ENCODE data around the gene HS3ST5. TPM values are rescaled to one million over a fixed set of nuclear protein-coding genes. Genes with fewer than 3 reads are reported as not detected.
A peak's percentile ranks its signal among the peaks of the same experiment; 100 is the strongest.
"Not testable (repeated sequence)": the region's sequence is repeated elsewhere in the genome, so short reads cannot be mapped to it uniquely, and the experiment has no call there.

Gene HS3ST5
- total RNA-seq, 1 donor from 2014 or later: 7.0 TPM

DNA sequence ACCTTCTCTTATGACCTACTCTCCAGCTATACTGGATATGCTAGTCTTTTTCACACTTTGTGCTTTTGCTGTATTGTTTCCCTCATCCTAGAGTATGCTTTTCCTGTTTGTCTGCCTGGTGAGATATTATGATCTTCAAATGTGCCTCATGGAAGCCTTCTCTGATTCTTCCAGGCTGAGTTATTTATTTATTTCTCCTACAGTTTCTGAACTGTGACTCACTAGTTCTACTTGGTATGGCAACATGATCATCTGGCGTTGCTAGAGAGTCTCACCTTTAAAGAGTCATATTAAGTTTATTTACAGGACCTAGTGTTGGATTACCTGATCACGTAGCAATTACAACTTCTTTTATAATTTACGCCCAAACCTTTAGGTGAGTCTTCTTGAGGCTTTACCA lies 290.7 kb downstream of the HS3ST5 start:
- no peak for DNase-seq (ENCODE audit: low spot score)

DNA sequence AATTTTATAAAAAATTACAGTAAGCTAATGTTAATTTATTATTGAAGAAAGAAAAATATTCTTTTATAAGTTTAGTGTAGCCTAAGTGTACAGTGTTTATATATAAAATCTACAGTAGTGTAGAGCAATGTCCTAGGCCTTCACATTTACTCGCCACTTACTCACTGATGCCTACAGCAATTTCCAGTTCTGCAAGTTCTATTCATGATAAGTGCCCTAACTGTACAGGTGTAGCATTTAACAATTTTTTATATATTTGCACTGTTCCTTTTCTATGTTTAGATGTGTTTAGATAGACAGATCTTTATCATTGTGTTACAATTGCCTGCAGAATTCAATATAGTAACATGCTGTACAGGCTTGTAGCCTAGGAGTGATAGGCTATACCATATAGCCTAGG lies 291.8 kb downstream of the HS3ST5 start:
- peak; percentile 17 for DNase-seq (ENCODE audit: low spot score)

DNA sequence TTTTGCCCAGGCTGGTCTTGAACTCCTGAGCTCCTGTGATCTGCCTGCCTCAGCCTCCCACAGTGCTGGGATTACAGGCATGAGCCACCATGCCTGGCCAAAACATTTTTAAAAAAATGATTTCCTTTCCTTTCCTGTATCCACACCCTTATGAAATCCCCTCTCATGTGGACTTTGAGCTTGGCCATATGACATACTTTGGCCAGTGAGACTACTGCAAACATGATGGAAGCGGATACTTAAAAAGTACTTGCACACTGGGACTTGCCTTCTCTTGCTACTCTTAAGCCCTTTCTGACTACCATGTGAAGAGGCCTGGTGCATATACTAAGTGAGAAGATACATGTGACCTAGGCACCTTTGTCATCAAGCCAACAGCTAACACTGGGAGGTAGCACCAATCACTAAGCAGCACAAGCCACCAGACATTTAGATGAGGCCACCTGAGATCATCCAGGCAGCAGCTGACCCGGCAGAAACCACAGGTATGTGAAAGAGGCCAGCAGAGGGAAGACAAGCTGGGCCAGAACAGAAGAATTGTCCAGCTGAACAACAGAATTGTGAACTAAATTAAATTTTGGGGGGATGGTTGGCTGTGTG lies 293.4 kb downstream of the HS3ST5 start:
- no peak for DNase-seq (ENCODE audit: low spot score)

DNA sequence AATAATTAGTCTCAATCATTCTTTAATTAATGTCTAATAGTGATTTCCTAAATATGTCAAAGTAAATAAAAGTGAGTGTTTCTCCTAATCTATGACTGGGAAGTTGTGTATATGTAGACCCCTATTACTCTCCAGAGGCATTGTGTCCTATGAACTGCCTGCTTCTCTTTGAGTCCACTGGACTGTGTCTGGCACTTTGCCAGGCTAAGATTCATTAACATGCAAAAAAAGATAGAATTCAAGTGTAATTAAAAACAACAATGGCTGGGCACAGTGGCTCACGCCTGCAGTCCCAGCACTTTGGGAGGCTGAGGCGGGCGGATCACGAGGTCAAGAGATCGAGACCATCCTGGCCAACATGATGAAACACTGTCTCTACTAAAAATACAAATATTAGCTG lies 298.3 kb downstream of the HS3ST5 start:
- DNase-seq (ENCODE audit: low spot score): not testable (repeated sequence)

DNA sequence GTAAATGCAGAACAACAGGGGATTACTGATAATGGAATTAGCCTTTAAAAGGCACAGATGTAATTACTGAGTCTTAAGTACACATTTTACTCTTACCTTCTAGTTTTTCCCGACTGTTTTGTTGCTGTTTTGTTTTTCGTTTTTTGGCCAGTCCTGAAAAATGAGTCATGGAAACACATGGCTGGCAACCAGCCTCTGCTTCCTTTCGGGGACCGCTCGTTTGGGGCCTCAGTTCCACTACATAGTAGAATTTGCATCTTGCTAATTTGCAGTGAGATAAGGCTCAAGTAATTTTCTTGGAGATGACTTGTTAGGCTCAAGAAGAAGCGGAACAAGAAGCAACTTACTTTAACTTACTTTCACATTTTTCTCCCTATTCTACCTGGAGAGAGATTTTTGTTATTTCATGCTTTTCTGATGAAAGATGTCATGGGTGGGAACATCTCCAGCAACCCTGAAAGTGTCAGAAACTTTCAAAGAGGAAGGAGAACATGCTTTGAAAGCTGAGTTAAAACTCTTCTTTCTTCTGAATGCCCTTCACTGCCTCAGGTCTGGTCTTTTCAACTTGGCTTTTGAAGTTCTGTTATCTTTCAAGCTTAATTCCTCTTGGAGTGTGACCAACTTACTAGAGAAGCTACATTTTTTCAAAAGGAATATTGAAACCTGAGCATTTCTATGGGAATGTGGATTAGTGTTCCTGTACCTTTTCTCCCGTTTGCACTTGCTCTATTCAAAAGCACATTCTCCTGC lies 300.4 kb downstream of the HS3ST5 start:
- peak; percentile 68 for DNase-seq (ENCODE audit: low spot score)

DNA sequence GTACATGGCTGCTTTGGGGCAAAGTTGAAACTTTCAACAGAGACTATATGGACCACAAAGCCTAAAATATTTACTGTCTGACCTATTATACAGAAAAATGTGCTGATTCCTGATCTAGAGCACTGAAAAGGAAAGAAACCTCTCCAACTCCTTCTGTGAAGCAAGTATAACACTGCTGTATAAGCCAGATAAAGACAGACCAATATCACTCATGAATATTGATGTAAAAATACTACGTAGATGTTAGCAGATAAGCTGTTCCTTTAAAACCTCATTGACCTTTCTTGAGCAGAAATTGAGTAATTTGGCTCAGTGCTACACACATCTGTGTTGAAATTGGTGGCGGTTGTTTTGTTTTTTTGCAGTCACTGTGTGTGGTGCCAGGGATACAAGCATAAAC lies 302.0 kb downstream of the HS3ST5 start:
- DNase-seq (ENCODE audit: low spot score): no peak

DNA sequence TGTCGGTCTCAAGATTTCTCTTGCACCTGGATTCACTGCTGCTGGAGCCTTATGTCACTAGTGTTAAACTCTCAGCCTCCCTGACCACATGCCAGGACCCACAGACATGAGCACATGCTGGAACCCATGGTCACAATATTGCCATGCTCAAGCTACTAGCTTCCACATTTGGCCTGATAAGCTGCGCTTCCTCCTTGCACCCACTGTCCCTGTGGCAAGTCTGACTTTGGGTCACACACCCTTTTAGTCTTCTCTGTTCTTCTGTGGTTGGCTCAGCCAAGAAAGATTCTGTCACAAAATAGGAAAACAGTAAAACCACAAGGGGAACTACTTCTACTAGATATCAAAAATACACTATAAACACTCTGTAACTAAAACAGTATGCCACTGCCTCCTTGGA lies 303.0 kb downstream of the HS3ST5 start:
- DNase-seq (ENCODE audit: low spot score): no peak

DNA sequence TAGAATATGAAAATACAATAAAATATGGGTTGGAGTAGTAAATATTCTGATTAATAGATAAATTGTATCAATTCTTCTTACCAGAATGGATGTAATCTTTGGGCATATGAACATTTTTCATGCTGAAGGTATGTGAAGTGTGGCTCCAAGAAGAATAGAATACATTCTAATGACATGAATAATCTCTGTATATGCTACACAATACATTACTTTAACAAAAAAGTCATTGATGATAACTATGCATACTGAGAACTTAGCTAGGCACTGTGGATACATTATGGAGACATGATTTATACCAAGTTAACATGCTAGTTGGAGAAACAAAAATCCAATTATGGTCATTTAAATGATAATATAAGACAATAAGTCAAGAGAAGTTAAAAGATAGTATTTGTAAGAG lies 309.2 kb downstream of the HS3ST5 start:
- no peak for DNase-seq (ENCODE audit: low spot score)

DNA sequence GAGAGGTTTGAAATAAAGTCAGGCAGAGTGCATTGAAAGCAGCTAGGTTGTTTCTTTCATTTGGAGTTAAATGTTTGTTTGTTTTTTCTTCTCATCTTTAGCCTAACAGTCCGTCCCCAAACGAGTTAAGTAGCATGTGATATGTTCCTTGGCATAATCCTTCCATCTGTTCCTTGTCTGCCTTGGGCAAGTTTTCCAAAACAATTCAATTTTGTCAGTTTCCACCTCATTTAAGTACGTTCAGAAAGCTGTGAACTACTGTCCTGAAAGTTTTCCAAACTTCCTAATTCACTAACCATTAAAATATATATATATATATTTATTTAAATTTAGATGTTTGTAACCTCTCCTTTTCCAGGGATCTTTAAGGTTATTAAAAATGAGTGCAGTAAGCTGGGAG lies 310.1 kb downstream of the HS3ST5 start:
- DNase-seq (ENCODE audit: low spot score): no peak

DNA sequence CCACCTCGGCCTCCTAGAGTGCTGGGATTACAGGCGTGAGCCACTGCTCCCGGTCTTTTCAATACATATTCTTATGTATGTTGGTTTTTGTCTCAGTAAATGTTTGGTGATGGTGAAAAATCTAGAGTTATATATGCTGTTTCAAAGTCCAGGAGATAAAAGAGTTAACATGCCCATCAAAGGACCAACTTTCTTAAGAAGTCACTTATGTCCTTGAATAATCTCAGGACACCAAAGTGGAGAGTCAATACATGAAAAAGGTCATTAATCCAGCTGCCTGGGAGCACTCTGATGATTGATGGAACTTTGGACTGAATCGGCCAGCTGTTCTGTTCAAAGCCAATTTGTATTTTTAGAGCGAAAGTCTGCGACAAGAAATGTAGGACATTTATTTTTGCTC lies 312.1 kb downstream of the HS3ST5 start:
- no peak for DNase-seq (ENCODE audit: low spot score)

DNA sequence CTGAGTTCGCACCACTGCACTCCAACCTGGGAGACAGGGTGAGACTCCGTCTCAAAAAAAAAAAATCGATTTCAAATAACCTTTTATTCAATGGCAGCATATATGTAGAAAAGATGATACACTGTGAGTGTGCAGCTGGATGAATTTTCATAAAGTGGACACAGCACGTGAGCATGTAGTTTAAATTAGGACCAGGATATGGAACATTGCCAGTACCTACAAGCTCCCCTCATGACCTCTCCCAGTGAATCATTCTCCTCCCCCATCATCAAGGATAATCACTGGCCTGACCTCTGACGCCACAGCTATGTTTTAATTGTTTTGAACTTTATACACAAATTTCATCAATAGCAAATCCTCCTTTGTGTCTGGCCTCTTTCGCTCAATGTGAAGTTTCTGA lies 318.1 kb downstream of the HS3ST5 start:
- DNase-seq (ENCODE audit: low spot score): no peak

DNA sequence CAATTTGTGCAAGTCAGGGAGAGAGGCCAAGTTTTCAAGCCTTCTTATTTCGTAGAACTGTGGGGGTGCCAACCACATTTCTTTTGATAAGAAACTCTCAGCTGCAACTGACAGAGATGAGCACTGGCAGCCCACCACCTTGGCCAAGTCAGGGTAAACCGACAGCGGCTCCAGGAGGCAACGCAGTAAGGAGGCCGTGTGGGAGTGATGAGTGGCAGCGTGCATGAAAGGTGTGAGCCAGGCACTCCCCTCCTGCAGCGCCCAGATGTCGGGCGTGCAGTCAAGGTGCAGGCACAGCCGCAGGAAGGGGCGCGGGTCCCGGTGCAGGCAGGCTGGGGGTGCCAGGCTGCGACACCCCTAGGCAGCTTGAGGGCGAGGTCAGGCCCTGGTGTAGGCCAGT lies 322.6 kb downstream of the HS3ST5 start:
- no peak for DNase-seq (ENCODE audit: low spot score)

DNA sequence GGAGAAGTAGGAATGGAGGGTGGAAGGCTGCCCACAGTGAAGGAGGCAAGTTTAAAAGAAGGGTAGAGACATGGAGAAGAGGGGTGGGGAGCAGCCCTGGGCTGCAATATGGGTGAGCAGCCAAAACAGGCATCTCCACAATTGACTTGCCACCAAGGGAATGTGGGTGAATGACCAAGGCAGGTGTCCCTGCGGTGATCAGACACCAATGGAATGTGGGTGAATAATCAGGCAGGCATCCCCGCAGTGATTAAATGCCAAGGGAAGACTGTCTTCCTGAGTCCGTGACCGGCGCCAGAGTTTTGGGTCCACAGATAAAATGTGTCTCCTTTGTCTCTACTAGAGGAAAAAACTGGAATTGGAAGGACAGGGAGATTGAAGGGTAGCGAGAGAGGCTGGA lies 325.7 kb downstream of the HS3ST5 start:
- DNase-seq (ENCODE audit: low spot score): not testable (repeated sequence)

DNA sequence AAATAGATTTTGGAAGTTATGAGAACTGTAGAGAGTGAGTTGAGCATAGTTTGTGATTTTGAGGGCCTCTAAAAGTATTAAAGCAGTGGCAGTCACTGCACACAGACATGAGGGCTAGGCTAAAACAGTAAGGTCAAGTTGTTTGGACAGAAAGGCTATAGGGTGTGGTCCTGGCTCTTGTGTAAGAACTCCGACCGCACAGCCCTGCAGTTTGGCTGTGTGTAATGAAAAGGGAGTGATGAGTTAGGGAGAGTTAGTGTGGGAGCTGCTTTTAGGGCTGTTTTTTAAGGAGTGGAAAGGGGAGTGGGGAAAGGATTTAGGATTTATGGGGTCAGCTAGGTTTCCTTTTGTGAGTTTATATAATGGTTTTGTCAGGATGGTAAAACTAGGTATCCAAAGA lies 328.7 kb downstream of the HS3ST5 start:
- not testable (repeated sequence) for DNase-seq (ENCODE audit: low spot score)

DNA sequence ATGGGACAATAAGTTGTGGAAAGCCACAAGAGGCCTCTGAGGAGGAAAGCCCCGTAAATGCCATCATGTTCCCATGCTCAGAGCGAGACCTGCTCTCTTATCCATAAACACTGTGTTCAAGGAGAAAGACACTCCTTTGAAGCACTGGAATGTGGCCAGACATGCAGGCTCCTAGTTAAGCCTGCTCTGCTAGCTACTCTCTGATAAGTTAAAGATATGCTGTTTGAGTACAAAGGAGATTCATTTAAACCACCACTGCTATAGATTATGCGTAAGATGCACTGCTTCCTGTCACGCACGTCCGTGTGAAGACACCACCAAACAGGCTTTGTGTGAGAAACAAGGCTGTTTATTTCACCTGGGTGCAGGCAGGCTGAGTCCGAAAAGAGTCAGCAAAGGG lies 331.3 kb downstream of the HS3ST5 start:
- DNase-seq (ENCODE audit: low spot score): peak; percentile 88

DNA sequence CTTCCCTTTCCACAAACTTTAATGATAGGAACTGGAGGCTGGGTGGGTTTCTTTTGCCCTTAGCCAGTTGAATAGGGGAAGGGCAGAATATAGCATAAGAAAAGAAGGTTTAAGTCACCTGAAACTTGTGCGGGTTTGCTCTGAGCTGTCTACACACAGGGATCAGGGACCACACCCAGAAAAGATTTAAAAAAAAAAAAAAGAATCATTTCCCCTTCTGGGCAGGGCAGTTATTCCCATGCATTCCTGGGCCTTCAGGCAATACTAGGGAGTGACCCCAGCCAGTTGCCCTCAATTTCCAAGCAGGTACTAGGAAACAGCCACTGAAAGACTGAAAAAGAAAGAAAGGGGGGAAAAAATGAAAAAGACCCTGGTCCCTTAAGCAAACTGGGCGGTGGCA lies 332.3 kb downstream of the HS3ST5 start:
- no peak for DNase-seq (ENCODE audit: low spot score)

DNA sequence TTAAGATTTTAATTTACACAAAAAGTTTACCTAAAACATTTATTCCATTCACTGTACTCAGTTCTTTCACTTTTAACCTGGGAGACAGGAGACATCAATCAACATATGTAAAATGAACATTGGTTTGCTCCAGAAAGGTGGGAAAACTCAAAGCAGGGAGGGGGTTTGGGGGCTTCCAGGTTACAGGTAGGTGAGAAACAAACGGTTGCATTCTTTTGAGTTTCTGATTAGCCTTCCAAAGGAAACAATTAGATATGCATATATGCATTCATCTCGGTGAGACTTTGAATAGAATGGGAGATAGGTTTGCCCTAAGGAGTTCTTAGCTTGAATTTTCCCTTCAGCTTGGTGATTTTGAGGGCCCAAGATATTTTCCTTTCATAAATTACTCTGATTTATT lies 333.6 kb downstream of the HS3ST5 start:
- no peak for DNase-seq (ENCODE audit: low spot score)

DNA sequence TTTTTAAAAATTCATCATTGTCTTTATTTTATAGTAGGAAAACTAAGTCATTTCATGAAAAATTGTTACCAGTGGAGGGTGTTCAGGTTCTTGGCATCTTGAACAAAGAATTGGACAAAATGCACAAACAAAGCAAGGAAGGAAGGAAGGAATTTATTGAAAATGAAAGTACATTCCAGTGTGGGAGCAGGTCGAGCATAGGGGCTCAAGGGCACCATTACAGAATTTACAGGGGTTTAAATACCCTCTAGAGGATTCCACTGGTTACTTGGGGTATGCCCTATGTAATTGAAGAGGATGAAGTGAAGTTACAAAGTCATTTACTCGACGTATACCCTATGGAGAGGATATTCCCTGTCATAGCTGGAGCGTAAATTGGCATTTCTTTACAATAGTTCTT lies 334.5 kb downstream of the HS3ST5 start:
- no peak for DNase-seq (ENCODE audit: low spot score)

DNA sequence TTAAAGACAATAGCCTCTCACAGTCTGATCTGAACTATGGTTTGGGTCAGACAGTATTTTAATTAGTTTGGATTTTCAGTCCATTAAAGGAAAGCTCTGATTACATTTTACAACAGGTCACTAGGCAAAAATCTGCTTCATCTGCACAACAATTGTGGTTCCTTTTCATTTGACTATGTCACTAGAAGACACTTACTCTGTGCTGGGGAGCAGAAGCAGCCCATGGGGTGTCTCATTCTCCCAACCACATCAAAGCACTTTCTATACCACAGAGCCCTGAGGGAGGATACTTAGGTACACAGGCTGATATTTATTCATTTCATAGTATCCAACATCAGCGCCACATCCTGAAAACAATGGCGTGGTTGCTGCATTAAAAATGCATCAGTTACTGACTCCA lies 335.3 kb downstream of the HS3ST5 start:
- DNase-seq (ENCODE audit: low spot score): no peak

All from umbilical cord (tissue), 2 donors.